Measurements from ENCODE around the gene OGFRL1.
A peak's percentile ranks its signal among the peaks of the same experiment; 100 is the strongest.

OGFRL1 gene

GRCh38 chr6:71334768-71335167 lies 46.2 kb downstream of the OGFRL1 start:
- DNase-seq: no peak

- DNase-seq: no peak
Measured at GRCh38 chr6:71335544-71335943, 46.9 kb downstream of the OGFRL1 start.

- peak; percentile 38 for DNase-seq
Measured at GRCh38 chr6:71336901-71337300, 48.3 kb downstream of the OGFRL1 start.

- no peak for DNase-seq
Measured at GRCh38 chr6:71338540-71339316, 50.1 kb downstream of the OGFRL1 start.

GRCh38 chr6:71342772-71343171 lies 54.2 kb downstream of the OGFRL1 start:
- DNase-seq: no peak

- no peak for DNase-seq
Measured at GRCh38 chr6:71345476-71346333, 57.1 kb downstream of the OGFRL1 start.

GRCh38 chr6:71346334-71346694 lies 57.7 kb downstream of the OGFRL1 start:
- no peak for DNase-seq

GRCh38 chr6:71347119-71347518 lies 58.5 kb downstream of the OGFRL1 start:
- DNase-seq: no peak

GRCh38 chr6:71349395-71349794 lies 60.8 kb downstream of the OGFRL1 start:
- peak; percentile 41 for DNase-seq

GRCh38 chr6:71349976-71350615 lies 61.5 kb downstream of the OGFRL1 start:
- peak; percentile 15 for DNase-seq

GRCh38 chr6:71351190-71351589 lies 62.6 kb downstream of the OGFRL1 start:
- no peak for DNase-seq
